Myocyte (in vitro differentiated cells): ENCODE measurements around the gene NUTM2A. TPM values are rescaled to one million over a fixed set of nuclear protein-coding genes. Genes with fewer than 3 reads are reported as not detected.
"Not testable (repeated sequence)": the region's sequence is repeated elsewhere in the genome, so short reads cannot be mapped to it uniquely, and the experiment has no call there.

Source experiments
- DNase-seq: peaks from one replicate; pipeline ENCODE4 v3.0.0-alpha.2; 2012; ENCODE audit warnings: low read depth
- total RNA-seq: library from RNA; depleted of rRNA; stranded (reverse); fragments of >200 nt; gene quantifications from 2 replicates; pipeline ENCODE4 v1.2.3, GENCODE V29; 2014

NUTM2A gene
- total RNA-seq, 1 donor from 2014 or later = 0.91 TPM

GRCh38 chr10:87242192-87242591 lies 16.9 kb downstream of the NUTM2A start:
- not testable (repeated sequence) for DNase-seq

DNA sequence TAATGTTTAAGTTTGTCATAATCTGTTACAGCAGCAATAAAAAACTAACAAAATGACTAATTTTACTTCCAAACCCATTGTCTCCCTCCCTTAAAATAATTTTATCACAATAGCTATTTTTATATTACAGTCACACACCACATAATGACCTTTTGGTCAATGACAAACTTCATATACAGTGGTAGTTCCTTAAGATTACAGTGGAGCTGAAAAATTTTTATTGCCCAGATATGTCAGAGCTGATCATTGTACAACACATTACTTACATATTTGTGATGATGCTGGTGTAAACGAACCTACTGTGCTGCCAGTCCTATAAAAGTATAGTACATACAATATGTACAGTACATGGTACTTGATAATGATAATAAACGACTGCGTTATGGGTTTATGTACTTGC lies 22.1 kb downstream of the NUTM2A start:
- DNase-seq = not testable (repeated sequence)

DNA sequence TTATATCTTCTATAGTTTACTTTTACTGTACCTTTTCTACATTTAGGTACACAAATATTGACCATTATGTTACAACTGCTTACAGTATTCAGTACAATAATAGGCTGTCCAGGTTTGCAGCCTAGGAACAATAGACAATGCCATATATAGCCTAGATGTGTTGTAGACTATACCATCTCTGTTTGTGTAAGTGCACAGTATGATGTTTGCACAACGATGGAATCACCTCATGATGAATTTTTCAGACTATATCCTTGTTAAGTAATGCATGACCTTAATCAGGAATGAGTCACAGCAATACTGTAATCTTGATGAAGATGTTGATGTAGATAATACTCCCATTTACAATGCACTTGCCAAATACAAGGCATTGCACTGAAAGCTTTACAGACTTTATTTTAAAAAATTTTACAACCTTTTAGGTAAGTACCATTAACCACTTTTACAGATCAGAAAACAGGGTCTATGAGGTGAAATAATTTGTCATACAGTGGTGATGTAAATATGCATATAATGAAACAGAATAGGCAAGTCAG lies 23.6 kb downstream of the NUTM2A start:
- not testable (repeated sequence) for DNase-seq

- DNase-seq = not testable (repeated sequence)
These were observed 55.6 kb downstream of the NUTM2A start for GRCh38 chr10:87280749-87281392.

Other genes with a start within 250 kb of the NUTM2A start
- gene FAM25A, start 205.2 kb upstream of the NUTM2A start, total RNA-seq = not detected in 2 replicates
- gene GLUD1, start 130.6 kb upstream of the NUTM2A start, total RNA-seq = 107 and 118 TPM in 2 replicates
- 22.2 and 26.4 TPM in 2 replicates for gene SHLD2, start 130.2 kb upstream of the NUTM2A start, total RNA-seq
- gene NUTM2D, start 132.3 kb downstream of the NUTM2A start, total RNA-seq = 2.5 and 3.1 TPM in 2 replicates